ENCODE results near the gene MRPL27. TPM values are rescaled to one million over a fixed set of nuclear protein-coding genes. Genes with fewer than 3 reads are reported as not detected.

The MRPL27 gene
- total and polyA plus RNA-seq, 10 donors: 26.4 to 102 (median 34.9) TPM

GRCh38 chr17:50372222-50372757, 694 bp downstream of the MRPL27 start:
- Histone ChIP-seq H3K4me1 (peaks cover 8 to 43% (median 28%) of the 10 kb centered on the region in 6 donors), H3K4me3 (peak overlapping the region; percentile 52 to 87 (median 75)), H3K9me3 (no peaks in the 10 kb centered on the region), H3K36me3 (peaks cover 5 to 45% (median 35%) of the 10 kb centered on the region in 6 donors), H3K27ac (peak overlapping the region; percentile 86 to 99 (median 96)), H3K27me3 (replicated peaks in 1 of 7) (no peaks in the 10 kb centered on the region)
- 23 to 30% (median 24%) methylated on average over 14 of the region's 14 CpGs for WGBS, 5 donors
- intact Hi-C loops (cut with DNase I; ENCODE audit: low total_unique reads): loop anchor here (10.0 kb wide), 1 partner anchor 103 kb away; the partner anchor contains the start of gene RSAD1
- no peak for TF ChIP-seq POLR2AphosphoS5 (IDR thresholded peaks at IDR 0.05)
- no peak for TF ChIP-seq CTCF (IDR thresholded peaks at IDR 0.05 in 8 of 11, conservative IDR thresholded peaks at IDR 0.05 in 3 of 11)
- TF ChIP-seq POLR2A (IDR thresholded peaks at IDR 0.05): no peak
- DNase-seq: peak; percentile 49

GRCh38 chr17:50371526-50371925, 1.5 kb downstream of the MRPL27 start:
- intact Hi-C loops (cut with DNase I; ENCODE audit: low total_unique reads): loop anchor here (10.0 kb wide), 1 partner anchor 103 kb away; the partner anchor contains the start of gene RSAD1
- no peak for DNase-seq
- 95 to 98% (median 98%) methylated on average over 2 of the region's 2 CpGs for WGBS, 5 donors
- Histone ChIP-seq H3K36me3 (peaks cover 10 to 52% (median 42%) of the 10 kb centered on the region in 6 donors), H3K27me3 (replicated peaks in 1 of 7) (no peaks in the 10 kb centered on the region), H3K27ac (no peak overlapping the region), H3K4me1 (peaks cover 8 to 43% (median 28%) of the 10 kb centered on the region in 6 donors), H3K9me3 (no peaks in the 10 kb centered on the region), H3K4me3 (peak overlapping the region in 2 of 8 donors; percentile 69 to 87)
- TF ChIP-seq CTCF (IDR thresholded peaks at IDR 0.05 in 8 of 11, conservative IDR thresholded peaks at IDR 0.05 in 3 of 11) (no peak), POLR2AphosphoS5 (IDR thresholded peaks at IDR 0.05) (no peak), POLR2A (IDR thresholded peaks at IDR 0.05) (no peak)

GRCh38 chr17:50370052-50370451, 2.9 kb downstream of the MRPL27 start:
- DNase-seq: peak; percentile 36
- WGBS, 5 donors: 93 to 98% (median 95%) methylated on average over 5 of the region's 5 CpGs
- Histone ChIP-seq H3K27ac (no peak overlapping the region), H3K36me3 (peaks cover 10 to 63% (median 55%) of the 10 kb centered on the region in 6 donors), H3K9me3 (no peaks in the 10 kb centered on the region), H3K27me3 (replicated peaks in 1 of 7) (no peaks in the 10 kb centered on the region), H3K4me3 (no peak overlapping the region), H3K4me1 (peaks cover 8 to 43% (median 28%) of the 10 kb centered on the region in 6 donors)
- TF ChIP-seq CTCF (IDR thresholded peaks at IDR 0.05 in 8 of 11, conservative IDR thresholded peaks at IDR 0.05 in 3 of 11) (no peak), POLR2AphosphoS5 (IDR thresholded peaks at IDR 0.05) (no peak), POLR2A (IDR thresholded peaks at IDR 0.05) (no peak)
- intact Hi-C loops (cut with DNase I; ENCODE audit: low total_unique reads): loop anchor here (10.0 kb wide), 1 partner anchor 105 kb away; the partner anchor contains the start of gene RSAD1

- no peaks in the 10 kb centered on the region for H3K9me3 ChIP-seq
- no peak overlapping the region for H3K4me3 ChIP-seq
- no peak overlapping the region for H3K27ac ChIP-seq
- 85 to 100% (median 93%) methylated on average over 1 of the region's 1 CpG for WGBS, 5 donors
- no peak for DNase-seq
- intact Hi-C loops (cut with DNase I; ENCODE audit: low total_unique reads): no loop called here
- TF ChIP-seq POLR2A (IDR thresholded peaks at IDR 0.05): no peak
- no peak for TF ChIP-seq CTCF (IDR thresholded peaks at IDR 0.05 in 8 of 11, conservative IDR thresholded peaks at IDR 0.05 in 3 of 11)
- TF ChIP-seq POLR2AphosphoS5 (IDR thresholded peaks at IDR 0.05): no peak
- H3K36me3 ChIP-seq: peaks cover 10 to 74% (median 55%) of the 10 kb centered on the region in 6 donors
- H3K27me3 ChIP-seq (replicated peaks in 1 of 7): no peaks in the 10 kb centered on the region
- H3K4me1 ChIP-seq: peaks cover 9 to 35% (median 23%) of the 10 kb centered on the region in 6 donors
Observed at GRCh38 chr17:50367401-50367800, 5.6 kb downstream of the MRPL27 start.

Data from spleen (tissue), 11 donors.